Suppressor macrophage treated with lipopolysaccharide for 4 hours (primary cell): Measurements from ENCODE around the gene NPPC.
"Not testable (repeated sequence)": the region's sequence is repeated elsewhere in the genome, so short reads cannot be mapped to it uniquely, and the experiment has no call there.

Experiments used
- DNase-seq: peaks from one replicate; pipeline ENCODE4 v3.0.0-alpha.2; 2020

The NPPC gene

DNA sequence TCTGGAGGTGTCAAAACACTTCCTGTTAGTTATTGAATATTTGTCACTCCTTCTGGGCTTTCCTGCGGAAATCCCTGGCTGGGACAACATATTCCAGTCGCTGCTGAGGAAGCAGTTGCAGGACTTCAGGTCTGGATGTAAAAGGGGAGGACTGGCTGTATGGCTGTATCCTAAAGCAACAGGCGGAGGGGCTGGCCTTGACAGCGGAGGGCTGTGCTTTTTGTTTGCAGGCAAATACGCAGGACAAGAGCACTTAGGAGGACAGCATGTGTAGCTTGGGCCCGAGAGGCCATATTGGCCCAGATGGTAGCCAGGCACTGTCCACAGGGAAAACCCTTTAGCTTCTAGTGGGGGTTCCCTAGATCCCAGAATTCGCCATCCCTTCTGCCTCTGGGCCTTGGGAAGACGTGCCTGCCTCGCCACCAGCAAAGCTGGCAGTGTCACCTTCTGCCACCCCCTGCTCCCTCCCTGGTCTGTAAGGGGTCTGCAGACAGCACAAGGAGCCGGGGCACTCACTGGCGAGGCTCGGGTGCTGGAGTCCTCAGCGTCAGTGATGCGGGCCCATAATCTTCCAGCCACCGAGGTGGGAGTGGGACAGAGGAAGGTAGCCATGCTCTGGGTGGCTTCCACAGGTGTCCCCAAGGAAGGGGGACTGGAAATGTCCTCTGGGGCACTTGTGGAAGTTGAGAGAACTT is 6.7 kb downstream of the NPPC start:
- DNase-seq: no peak

DNA sequence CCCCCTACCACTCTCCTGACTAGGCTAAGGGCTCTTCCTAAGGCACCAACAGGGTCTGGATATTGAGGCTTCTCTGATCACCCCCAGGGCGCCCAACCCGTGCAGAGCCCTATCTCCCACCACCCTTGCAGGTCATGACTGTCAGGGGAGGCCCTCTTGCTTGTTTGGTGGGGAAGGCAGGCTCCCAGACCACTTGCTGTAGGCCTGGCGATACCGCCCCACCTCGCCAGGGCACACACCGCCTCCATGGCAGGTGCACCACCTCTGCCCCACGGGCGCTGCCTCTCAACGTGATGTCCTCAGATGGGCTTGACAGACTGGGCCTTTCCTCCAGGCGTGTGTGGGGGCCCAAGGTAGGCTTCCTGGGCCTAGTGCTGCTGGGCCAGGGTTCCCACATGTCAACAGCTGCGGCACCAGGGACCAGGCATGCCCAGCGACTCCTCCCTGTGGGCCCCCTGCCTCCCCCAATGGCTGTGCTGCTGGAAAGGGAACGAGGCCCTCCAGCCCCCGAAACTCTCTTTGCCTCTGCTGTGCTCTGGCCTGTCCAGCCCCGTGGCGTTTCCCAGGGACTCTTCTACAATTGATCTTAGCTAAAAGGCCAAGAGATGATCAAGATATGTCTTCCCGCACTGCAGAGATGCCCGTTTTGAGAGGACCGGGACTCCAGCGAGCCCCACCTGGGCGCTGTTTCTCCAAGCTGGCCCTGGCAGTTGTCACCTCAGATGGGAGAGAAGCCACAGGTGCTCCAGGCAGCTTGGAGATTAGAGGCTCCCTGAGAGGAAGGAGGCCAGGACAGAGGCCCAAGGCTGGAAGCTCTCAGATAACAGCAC is 7.5 kb downstream of the NPPC start:
- no peak for DNase-seq

DNA sequence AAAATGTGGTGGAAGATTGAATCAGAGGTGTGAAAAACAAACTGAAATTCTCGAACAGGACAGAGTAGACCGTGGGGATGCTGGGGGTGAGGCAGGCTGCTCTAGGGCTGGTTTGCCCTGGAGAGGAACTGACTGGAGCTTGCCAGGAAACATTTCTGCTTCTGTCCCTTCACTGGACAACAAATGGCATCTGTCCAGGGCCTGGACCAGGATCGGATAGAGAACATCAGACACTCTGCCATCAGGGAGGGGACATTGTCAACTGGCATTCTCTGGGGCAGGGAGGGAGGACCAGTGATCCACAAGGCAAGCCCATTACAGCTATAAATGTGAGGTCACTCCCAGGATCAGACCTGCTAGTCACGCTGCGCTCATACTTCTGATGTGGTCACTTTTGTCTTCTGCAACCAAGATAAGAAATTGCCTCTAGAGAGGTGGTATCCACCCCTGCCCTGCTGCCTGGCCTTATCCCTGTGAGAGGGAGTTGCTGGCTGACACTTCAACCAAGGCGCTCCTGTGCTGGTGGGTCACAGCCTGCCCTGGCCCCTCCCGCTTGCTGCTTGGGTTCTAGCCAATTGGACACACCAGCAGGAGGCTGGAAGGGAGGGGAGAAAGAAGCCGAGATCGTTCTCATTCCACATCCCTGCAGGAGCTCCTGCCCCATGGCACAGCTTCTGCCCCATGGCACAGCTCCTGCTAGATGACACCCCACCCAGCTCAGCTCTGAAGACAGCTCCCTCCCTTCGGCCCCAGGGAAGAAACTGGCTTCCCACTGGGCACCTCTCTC is 8.7 kb downstream of the NPPC start:
- DNase-seq: no peak

DNA sequence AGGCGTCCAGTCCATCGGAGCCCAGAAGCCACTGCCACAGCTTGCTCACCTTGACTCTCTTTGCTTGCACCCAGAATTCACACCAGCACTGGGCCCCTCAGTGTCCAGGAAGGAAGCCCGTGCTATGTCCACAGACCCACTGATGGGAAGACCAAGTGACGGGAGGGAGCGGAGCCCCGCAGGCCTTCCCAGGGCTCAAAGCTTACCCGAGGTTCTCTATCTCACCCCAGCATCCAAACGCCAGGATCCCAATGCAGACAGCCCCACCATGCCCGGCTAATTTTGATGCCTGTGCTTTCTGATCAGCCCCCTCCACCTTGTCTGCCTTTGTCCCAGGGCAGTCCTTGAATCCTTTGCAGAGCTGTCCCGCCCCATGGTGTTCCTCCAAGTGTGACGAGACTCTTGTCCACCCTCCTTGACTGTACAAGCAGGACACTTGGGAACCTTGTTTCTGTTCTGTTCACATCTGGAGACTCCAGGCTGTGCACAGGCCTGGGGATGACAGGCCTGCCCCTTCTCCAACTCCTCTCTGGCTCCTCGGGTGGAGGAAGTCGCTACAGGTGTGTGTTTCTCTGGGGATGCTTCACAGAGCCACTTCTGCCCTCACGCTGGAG is 12.0 kb downstream of the NPPC start:
- DNase-seq: no peak

DNA sequence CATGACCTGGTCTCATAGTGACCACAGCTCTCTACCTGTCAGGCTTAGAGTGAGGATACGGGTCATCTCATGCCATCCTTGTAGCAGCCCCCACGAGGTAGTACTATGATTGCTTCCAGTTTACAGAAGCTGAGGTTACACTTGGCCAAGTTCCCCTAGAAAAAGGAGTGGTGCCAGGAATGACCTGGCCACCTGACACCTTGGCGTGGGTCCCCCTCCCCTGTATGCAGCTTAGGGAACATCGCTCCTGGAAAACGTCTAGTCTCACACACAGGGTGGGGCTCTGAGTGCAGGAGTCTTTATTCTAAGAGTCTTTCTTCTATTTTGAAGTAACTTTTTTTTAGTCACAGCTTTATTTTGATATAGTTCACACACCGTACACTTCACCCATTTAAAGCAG is 14.8 kb downstream of the NPPC start:
- no peak for DNase-seq

DNA sequence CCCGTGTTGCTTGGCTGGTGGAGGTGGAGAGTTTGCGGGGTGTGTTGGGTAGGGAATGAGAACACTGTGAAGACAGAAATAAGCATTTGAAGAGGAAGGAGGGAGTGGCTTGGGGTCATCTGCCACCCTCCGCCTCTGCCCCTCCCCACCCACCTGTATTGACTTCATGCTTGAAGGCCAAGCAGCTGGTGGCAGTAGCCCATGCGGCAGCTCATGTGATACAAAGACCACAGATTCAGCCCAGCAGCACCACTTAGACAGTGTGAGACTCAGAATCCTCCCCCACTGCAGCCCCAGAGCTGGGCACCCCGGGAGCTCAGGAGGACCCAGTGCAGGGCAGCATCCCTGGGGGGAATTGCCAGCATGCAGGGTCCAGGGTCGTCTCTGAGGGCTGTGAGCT is 15.4 kb downstream of the NPPC start:
- DNase-seq: no peak

DNA sequence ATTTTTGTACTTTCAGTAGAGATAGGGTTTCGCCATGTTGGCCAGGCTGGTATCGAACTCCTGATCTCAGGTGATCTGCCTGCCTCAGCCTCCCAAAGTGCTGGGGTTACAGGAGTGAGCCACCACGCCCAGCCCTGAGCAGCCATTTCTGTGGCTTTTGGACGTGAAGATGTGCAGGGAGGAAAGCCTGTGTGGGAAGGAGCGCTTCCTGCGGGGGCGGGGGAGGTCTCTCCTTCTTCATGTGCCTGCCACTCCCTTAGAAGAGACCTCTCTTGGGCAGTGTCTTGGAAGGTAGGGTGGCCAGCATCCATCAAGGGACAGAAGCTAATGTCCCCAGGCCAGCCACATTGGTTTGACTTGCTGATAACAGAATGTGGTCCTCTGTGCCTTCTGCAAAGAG is 16.0 kb downstream of the NPPC start:
- not testable (repeated sequence) for DNase-seq

DNA sequence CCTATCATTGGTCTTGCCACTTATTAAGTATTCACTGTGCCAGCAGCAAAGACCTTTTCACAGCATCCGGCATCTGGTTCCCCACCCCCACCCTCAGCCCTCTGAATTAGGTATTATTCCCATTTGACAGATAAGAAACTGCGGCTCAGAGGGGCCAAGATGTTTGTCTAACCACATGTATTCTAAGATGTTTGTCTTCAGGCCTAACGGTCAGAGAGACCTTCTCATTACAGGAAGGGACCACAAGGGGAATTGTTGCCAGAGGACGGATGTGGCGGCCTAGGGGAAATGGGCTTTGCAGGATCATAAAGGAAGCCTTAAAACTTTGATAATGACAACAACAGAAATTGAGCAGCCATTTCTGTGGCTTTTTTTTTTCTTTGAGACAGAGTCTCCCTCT is 16.6 kb downstream of the NPPC start:
- no peak for DNase-seq

DNA sequence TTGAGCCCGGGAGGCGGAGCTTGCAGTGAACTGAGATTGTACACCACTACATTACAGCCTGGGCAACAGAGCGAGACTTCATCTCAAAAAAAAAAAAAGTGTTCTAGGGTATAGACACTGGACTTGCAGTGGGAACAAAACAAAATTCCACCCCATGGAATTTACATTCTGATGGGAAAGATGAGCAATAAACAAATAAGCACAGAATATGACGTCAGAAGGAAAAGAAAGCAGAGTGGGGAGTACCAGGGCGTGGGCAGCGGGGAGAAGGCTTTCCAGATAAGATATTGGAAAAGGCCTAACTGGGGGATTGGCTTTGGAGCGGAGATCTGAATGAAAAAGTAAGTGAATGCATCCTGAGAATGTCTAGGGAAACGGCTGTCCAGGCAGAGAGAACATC is 17.6 kb downstream of the NPPC start:
- DNase-seq: no peak

DNA sequence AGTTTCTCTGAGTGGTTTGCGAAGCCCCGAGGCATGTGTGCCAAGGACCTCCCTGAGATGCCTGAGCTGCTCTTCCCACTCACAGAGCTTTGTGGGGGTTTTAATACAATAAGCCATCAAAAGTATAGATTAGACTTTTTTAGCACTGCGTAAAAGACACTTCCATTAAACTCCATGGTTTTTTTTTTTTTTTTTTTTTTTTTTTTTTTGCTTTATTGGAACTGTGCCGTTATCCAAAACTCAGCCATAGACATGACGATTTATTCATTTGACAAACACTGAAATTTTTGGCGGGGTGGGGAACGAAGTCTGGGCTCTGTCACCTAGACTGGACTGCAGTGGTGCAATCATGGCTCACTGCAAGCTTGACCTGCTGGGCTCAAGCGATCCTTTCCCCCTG is 18.4 kb downstream of the NPPC start:
- no peak for DNase-seq

DNA sequence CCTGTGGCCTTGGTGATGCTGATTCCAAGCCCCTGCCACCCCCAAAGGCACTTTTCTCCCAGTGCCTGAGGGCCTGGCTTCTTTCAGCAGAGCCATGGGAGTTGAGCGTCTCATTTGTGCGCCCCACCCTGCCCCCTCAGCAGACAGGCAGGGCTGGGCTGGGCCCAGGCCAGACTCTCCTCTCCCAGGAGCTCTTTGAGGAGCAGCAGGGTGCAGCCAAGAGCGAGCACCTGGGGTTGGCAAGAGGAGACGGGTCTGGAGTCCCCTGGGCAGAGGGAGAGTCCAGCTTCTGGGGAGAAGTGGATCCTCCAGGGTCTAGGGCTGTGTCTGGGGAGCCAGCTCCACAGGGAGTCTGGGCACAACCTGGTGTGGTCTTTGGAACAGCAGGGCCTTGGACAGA is 21.2 kb downstream of the NPPC start:
- DNase-seq: no peak

DNA sequence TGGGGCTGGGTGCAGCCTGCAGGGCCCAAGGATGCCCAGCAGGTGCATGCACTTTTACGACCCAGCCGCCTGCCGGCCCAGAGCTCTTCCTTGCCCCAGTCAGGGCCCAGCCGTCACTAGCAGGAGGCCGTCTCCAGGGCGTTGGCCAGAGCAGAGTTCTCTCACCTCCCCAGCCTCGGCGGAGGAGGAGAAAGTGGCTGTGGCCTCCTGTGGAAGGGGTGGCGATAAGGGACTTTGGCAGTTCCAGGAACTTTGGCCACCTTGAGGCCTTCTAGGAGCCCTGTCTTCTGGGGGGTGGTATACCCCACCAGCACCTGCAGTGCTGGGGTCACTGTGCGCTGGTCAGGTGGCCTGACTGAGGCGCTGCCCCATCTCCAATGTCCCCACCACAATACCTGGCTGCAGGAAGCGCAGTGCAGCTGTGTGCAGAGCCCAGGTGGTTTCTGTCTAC is 22.0 kb downstream of the NPPC start:
- no peak for DNase-seq

DNA sequence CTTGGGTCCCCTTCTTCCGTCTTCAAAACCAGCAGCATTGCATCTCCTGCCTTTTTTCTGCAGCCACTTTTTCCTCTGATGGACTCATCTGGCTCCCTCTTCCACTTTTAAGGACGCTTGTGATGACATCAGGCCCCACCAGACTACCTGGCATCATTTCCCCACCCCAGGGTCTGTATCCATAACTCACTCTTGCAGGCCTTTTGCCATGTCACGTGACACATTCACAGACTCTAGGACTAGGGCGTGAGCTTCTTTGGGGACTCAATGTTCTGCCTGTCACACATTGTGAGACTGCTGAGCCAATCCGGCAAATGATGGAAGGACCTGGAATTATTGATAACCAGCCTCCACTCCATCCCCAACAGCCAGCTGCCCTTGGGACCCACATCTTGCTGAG is 23.6 kb downstream of the NPPC start:
- DNase-seq: no peak

DNA sequence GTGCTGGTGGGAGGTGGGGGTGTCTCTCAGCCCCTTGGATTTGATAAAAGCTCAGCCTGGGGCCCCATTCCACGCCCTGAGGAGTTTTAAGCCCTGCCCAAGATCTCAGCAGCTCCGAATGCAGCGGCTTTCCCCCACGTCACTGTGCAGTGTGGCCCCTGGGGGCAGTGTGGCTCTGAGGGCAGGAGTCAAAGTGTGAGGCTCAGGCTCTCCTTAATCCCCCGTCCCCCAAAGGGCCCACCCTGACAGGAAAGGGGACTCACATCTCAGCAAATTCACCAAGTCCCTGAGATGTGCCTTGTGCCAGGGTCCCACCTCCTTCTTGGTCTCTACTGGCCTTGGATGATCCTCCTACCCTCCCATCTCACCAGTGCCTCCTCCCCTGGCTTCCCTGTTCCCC is 25.2 kb downstream of the NPPC start:
- DNase-seq: no peak

DNA sequence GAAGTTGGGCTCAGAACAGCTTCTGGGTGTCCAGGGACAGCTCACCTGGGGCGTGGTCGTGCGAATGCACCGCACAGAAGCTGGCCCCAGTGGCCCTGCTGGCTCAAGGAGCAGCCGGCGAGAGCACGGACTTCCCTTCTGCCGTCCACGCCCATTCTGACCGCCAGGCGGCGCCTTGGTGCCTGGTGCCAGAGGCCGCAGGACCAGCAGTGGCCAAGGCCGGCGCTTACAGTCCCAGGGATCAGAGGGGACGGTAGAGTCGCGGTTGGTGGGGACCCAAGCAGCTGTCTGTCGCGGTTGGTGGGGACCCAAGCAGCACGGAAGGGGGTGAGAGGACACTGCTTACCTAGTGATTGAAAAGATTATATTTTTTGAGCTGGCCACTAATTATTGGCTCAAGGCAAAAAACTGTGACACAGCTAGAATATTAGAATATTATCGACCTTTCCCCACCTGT is 25.7 kb downstream of the NPPC start:
- DNase-seq: peak; percentile 80

DNA sequence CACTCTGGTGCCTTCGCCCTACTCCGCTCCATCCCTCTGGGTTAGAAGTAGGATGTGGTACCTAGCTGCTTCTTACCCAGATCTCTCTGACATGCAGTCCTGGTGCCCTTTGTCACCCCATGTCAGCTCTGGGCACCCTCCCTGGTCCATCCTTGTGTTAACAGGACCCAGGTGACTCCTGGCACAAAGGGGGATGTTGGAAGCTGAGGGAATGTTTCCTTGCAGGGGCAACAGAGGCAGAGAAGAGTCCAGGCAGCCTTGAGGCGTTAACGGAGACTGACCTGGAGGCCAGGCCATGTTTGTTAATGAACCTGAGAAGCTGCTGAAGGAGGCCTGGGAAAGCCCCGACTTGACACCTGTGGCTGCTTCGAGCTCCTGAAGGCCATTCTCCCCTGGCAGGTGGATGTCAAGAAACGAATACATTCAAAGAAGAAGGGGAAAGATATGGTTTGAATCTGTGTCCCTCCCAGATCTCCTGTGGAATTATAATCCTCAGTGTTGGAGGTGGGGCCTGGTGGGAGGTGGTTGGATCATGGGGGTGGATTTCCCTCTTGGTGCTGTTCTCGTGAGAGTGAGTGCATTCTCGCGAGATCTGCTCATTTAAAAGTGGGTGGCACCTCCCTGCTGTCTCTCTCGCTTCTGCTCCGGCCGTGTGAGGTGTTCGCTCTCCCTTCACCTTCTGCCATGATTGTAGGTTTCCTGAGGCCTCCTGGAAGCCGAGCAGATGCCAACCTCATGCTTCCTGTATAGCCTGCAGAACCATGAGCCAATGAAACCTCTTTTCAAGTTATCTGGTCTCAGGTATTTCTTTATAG is 31.4 kb downstream of the NPPC start:
- DNase-seq: no peak

DNA sequence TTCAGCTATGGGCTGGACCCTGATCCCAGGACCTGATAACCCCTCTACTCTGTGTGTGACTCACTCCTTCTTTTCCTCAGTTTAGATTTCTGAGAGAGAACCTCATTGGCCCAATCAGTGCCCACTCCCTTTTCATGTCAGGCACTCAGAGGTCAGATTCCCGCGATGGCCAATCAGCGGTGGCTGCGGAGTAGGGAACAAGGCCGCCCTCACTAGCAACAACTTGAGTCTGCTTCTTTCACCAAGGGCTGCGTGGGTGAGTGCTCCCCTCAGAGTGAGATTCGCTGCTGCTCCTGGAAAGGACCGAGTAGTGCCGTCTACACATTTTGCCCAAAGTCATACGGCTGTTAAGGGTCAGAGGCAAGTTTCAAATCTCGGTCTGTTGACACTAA is 34.7 kb downstream of the NPPC start:
- DNase-seq: no peak

DNA sequence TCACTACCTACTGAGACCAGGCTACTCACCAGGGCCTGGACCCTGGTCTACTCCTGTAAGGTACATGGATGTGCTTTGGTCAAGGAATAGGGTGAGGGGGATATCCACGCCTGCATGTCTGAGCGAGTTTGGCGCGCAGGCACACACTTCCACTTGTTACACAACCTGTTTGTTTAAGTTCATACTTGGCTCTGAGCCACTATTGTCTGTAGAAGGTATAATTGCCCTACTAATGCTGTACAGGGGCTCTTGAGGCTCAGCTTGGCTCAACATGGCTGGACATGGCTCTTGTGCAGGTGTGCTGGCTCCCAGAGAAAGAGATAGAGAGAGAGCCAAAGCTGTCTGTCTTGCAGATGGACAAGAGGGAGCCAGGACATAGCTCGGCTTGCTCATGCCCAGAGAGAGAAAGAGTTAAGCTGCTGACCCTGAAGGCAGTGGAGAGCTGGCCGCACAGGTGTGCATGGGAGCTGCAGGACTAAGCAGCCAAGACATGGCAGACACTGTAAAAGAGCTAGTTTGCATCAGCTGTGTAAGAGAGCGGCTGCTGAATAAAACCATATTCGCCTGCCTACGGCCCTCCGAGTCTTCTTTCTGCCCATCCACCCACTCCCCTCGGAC is 35.2 kb downstream of the NPPC start:
- DNase-seq: no peak

DNA sequence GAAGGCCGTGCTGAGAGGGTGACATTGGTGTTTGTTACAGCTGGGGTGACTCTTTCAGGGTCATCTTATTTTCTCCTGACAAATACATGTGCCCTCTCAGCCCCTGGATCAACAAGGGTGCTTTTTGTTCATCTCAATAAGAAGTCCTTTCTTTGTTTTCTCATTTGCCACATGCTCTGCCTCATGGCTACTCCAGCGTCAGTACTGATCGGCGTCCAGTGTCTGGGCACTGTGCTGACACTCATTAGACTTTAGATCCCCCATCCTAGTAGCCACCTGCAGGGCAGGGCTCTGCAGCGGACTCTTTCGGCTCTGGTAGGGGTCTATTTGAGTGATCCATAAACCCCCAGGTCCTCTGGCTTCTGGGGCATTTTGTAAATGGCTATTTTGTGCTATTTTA is 38.4 kb downstream of the NPPC start:
- DNase-seq: no peak

DNA sequence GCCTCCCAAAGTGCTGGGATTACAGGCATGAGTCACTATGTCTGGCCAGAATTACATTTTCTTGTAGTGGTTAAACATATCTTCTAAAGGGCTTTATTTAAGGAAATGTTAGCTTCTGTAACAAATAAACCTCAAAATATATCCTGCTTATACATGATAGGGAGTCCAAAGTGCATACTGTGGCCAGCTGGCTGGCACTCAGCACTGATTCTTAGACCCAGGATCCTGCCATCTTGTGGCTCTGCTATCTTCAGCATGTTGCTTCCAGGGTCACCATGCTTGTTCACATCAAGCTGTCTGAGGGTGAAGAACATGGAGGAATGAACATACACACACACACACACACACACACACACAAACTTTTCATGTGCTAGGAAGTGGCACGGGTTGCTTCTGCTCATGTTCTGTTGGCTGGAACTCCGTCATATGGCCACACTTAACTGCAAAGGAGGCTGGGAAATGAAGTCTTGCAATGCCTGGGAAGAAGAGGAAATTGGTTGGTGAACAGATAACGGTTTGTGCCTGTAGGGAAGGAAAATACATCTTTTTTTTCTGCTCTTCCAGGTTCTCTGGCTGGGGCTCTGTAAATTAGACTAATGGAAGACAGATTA is 40.0 kb downstream of the NPPC start:
- no peak for DNase-seq

DNA sequence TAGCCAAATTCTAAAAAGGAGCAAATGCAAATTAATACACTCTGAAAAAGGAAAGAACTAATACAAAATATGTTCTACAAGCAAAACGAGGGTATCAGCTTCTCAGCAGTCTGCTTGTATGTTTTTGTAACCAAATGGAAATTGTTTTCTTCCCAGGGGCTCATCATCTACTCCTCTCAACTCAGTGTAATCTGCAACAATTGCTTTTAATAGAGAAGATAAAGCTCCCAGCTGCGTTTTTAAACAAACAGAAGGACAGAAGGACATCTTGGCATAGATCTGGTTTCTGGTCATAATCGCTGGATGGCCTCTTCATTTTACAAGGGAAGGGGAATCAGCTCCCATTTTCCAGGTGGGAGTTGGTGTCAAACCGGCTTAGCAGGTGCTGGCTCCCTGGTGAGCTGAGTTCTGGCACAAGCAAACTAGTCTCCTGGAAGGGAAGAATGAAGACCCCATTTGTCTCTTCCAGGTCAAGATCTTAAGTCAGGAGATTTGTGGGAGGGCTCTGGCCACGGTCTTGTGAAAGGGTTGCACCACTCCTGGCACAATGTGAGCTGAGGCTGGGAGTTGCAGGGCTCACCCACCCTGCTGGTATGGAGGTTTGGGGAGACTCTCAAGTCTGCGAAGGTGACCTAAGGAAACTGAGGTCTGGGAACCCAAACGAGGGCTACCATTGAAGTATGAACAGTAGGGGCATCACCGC is 41.6 kb downstream of the NPPC start:
- no peak for DNase-seq
